ENCODE data around the gene SCEL.

DNA sequence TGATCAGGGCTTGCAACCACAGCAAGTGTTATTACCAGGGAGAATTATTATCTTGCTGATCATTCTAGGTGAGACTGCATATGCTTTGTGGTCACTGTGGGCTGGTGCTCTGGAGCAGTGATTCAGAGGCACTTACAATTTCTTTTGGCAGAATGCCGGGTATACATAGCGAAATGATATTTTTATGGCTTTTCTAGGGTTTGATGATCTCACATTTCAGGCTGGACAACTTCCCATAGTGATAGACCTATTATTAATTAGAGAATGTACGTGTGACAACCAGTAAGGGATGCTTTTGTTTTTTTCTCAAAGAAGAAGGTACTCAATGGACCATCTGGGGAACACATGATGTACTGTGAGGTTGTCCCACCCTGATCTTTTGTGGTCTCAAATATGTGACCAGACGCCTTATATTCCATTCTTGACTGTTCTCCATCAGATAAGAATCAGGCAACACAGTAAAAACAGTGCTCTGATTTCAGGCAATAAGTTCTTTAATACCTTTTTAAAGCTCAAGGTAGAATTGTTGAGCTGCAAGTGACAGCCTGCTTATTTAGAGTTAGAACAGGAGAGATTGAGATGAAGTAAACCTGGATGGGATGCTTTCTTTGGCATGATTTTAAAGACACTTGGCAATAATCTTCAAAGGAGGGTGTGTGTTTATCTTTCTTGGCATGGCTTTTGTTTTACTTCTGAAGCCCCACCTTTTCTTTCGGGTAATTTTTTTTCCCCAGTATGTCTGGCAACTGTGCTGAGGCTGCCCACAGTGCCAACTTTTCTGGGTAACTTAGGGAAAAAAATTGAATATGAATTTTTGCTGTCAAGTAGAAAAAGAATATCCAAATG lies 27.4 kb upstream of the SCEL start:
- TF ChIP-seq, protein P1, sequence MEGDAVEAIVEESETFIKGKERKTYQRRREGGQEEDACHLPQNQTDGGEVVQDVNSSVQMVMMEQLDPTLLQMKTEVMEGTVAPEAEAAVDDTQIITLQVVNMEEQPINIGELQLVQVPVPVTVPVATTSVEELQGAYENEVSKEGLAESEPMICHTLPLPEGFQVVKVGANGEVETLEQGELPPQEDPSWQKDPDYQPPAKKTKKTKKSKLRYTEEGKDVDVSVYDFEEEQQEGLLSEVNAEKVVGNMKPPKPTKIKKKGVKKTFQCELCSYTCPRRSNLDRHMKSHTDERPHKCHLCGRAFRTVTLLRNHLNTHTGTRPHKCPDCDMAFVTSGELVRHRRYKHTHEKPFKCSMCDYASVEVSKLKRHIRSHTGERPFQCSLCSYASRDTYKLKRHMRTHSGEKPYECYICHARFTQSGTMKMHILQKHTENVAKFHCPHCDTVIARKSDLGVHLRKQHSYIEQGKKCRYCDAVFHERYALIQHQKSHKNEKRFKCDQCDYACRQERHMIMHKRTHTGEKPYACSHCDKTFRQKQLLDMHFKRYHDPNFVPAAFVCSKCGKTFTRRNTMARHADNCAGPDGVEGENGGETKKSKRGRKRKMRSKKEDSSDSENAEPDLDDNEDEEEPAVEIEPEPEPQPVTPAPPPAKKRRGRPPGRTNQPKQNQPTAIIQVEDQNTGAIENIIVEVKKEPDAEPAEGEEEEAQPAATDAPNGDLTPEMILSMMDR (IDR thresholded peaks at IDR 0.05; ENCODE audit: low read length): no peak
- TF ChIP-seq EZH2phosphoT487 (IDR thresholded peaks at IDR 0.05; ENCODE audit: low read length): no peak
- no peak for TF ChIP-seq EZH2 (optimal IDR thresholded peaks at IDR 0.05; ENCODE audit: low read depth, low read length)

Measured in MM.1S (cell line).